Fibroblast of mammary gland (primary cell): ENCODE data around the gene WFDC10A.
"Not testable (repeated sequence)": the region's sequence is repeated elsewhere in the genome, so short reads cannot be mapped to it uniquely, and the experiment has no call there.

Source experiments
- DNase-seq: peaks from one replicate; pipeline ENCODE4 v3.0.0-alpha.2; 2010; ENCODE audit warnings: low read depth
- H3K4me3 ChIP-seq: 2 replicates; pipeline ENCODE4 v1.5.1; 2011; ENCODE audit warnings: low read depth, mild to moderate bottlenecking, low read length, moderate library complexity; ENCODE audit not compliant: control insufficient read depth
- TF ChIP-seq, protein P1 (sequence below): conservative IDR thresholded peaks from 2 replicates; pipeline ENCODE4 v1.5.1; 2011; ENCODE audit warnings: low read depth, low read length, inconsistent platforms; ENCODE audit not compliant: control insufficient read depth, insufficient read depth

The WFDC10A gene

DNA sequence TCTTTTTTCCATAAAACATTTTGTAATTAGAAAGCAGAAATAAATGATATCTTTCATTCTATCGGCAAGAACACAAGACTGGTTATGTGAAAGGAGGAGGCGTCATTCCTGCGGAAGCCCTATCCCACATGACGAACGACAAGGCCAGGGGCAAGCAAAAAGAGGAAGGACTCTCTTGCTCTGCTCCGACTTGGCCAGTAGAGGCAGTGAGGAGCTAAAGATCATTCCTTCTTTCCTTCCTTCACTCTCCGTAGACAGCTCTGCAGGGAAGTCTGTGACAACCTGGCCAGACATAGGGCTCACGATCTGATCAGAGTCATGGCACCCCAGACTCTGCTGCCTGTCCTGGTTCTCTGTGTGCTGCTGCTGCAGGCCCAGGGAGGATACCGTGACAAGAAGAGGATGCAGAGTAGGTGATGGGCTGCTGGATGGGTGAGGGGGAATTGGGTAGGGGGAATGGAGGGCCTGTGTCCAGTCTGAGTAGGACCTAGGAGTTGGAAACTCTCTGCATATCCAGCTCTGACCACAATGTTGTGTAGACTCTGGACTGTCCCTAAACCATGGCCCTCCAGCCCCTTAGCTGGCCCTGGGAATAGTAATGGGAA lies at the start of gene WFDC10A:
TSS of gene WFDC10A (plus strand) at position 244 of the 605 bp plus-strand sequence. CDS start at position 319, 75 bp downstream.
- DNase-seq, result peak; percentile 74
- H3K4me3 ChIP-seq, result no peak within 1 kb of the TSS
- TF ChIP-seq, protein P1, sequence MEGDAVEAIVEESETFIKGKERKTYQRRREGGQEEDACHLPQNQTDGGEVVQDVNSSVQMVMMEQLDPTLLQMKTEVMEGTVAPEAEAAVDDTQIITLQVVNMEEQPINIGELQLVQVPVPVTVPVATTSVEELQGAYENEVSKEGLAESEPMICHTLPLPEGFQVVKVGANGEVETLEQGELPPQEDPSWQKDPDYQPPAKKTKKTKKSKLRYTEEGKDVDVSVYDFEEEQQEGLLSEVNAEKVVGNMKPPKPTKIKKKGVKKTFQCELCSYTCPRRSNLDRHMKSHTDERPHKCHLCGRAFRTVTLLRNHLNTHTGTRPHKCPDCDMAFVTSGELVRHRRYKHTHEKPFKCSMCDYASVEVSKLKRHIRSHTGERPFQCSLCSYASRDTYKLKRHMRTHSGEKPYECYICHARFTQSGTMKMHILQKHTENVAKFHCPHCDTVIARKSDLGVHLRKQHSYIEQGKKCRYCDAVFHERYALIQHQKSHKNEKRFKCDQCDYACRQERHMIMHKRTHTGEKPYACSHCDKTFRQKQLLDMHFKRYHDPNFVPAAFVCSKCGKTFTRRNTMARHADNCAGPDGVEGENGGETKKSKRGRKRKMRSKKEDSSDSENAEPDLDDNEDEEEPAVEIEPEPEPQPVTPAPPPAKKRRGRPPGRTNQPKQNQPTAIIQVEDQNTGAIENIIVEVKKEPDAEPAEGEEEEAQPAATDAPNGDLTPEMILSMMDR, result peak; percentile 91

DNA sequence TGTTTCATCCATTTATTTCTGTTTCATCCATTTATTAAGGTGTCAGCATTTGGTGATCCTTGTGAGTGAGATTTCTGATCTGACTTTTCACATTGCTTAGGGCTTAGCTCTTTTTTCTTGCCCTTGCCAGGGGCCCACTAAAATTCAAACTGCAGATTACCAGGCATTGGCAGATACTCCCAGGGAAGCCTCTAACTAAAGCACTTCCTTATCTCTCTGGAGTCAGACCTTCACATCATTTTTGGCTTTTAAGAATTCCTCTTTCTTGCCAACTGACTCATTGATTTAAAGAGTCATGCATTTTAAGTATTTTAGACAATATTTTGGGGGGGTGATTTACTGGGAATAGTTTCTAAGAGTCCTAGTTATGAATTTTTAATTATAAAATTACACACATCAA lies 47.8 kb upstream of the WFDC10A start:
- peak; percentile 5 for DNase-seq

DNA sequence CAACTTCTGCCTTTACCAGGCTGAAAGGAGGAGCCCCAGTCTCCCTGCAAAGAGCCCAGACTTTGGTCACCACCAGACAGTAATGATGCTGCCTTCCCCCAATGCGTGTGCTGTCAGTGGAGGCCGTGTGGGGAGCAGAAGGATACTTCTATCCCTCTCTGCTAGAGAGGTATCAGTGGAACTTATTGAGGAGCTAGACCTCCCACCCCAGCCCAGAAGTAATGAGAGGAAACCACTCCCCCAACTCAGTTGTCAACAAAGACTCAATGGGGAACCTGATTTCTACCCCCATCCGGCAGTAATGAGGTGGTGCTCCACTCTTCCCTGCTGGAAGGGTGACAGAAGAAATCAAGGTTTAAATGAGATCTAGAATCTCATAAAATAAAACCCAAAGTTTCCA lies 46.0 kb upstream of the WFDC10A start:
- DNase-seq, result no peak
- TF ChIP-seq, protein P1, result no peak
- no peak overlapping the region for H3K4me3 ChIP-seq

More for the DNA sequence above, 47.8 kb upstream of the WFDC10A start:
- H3K4me3 ChIP-seq, result no peak overlapping the region
- TF ChIP-seq, protein P1, result no peak

DNA sequence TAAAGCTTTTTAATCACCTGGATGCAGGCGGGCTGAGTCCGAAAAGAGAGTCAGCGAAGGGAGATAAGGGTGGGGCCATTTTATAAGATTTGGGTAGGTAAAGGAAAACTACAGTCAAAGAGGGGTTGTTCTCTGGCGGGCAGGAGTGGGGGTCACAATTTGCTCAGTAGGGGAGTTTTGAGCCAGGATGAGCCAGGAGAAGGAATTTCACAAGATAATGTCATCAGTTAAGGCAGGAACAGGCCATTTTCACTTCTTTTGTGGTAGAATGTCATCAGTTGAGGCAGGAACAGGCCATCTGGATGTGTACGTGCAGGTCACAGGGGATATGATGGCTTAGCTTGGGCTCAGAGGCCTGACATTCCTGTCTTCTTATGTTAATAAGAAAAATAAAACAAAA lies 45.2 kb upstream of the WFDC10A start:
- H3K4me3 ChIP-seq, DNase-seq: not testable (repeated sequence)

DNA sequence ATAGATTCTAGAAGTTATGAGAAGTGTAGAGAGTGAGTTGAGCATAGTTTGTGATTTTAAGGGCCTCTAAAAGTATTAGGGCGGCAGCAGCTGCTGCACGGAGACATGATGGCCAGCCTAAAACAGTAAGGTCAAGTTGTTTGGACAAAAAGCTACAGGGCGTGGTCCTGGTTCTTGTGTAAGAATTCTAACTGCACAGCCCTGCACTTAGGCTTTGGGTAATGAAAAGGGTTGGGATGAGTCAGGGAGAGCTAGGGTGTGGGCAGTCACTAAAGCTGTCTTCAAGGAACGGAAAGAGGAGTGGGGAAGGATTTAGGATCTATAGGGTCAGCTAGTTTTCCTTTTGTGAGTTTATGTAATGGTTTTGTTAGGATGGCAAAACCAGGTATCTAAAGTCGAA lies 43.6 kb upstream of the WFDC10A start:
- H3K4me3 ChIP-seq, result not testable (repeated sequence)
- peak; percentile 54 for DNase-seq

DNA sequence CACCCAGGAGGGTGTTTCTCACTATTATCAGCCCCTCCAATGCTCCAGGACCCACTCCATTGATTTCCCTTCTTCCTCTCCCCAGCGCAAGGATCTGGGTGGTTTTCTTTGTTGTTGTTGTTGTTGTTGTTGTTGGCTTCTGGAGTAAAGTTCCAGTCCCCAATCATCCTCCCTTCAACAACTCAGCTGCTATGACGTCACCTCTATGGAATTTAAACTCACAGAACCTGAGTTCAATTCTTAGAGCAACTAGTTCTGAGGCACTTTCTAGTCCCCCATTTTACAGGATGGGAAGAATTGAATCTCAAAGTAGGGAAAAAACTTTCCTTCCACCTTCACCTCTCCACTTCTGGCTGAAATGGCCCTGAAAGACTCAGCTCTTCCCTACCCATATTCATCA lies 40.7 kb upstream of the WFDC10A start:
- DNase-seq, result no peak
- TF ChIP-seq, protein P1, result no peak
- H3K4me3 ChIP-seq, result no peak overlapping the region

DNA sequence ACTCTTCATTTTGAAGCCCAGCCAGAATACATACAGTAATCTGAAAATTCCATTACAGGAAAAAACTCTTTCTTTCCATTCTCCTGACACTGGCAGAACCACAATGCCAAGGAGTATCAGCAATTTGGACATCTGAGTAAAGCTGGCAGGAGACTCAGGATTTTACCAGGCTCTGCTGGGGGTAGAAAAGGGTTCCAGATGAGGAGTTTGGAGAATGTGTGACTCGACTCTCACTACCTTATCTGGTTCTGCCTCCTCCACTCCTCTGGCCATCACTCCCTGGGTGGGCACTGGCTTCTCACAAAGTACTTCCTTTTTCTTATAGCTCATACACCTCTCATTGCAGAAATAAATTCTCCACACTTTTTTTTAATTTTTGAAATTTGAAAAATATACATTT lies 39.8 kb upstream of the WFDC10A start:
- TF ChIP-seq, protein P1, result no peak
- DNase-seq, result no peak

DNA sequence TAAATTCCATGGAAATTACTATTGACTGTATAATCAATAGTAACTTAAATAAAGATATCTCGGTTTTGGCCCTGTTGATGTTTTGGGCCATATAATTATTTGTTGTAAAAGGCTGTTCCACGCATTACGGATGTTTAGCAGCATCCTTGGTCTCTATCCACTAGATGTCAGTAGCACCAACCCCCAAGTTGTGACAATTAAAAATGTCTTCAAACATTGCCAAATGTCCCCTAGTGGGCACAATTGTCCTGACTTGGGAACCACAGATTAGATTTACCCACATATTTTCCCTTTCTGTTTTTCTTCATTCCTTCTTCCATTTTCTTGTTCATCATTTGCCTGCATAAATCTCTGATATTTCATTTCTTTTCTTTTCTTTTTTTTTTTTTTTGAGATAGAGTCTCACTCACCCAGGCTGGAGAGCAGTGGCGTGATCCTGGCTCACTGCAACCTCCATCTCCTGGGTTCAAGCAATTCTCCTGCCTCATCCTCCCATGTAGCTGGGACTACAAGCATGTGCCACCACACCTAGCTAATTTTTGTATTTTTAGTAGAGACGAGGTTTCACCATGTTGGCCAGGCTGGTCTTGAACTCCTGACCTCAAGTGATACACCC lies 36.9 kb upstream of the WFDC10A start:
- TF ChIP-seq, protein P1, result peak; percentile 85
- DNase-seq, result peak; percentile 71
- H3K4me3 ChIP-seq, result no peak overlapping the region

More for the DNA sequence above, 39.8 kb upstream of the WFDC10A start:
- H3K4me3 ChIP-seq, result no peak overlapping the region
